ENCODE results near the gene ETS2. TPM values are rescaled to one million over a fixed set of nuclear protein-coding genes. Genes with fewer than 3 reads are reported as not detected.

Gene ETS2
- total and polyA plus RNA-seq, 2 experiments from 2014 or later: 19.5 to 36.8 TPM

- Mint-ChIP-seq H3K27me3 (ENCODE audit: insufficient read depth, low read depth, poor library complexity) (peaks cover 9% of the 10 kb centered on the region), H3K9me3 (peaks cover 3% of the 10 kb centered on the region; the same call in 1 of the 3 replicates), H3K36me3 (ENCODE audit: low read depth) (no peaks in the 10 kb centered on the region; the same call in 2 of the 3 replicates), H3K4me3 (no peak overlapping the region), H3K27ac (no peak overlapping the region), H3K4me1 (peaks cover 8% of the 10 kb centered on the region; the same call in 2 of the 3 replicates)
- Histone ChIP-seq H4K20me1 (replicated peaks; ENCODE audit: insufficient read depth) (no peaks in the 10 kb centered on the region), H3K4me3 (no peak overlapping the region), H3K27me3 (ENCODE audit: insufficient read depth) (no peaks in the 10 kb centered on the region), H3K79me2 (replicated peaks; ENCODE audit: insufficient read depth) (no peaks in the 10 kb centered on the region), H3K36me3 (ENCODE audit: insufficient read depth) (no peaks in the 10 kb centered on the region), H3F3A (replicated peaks; ENCODE audit: low read depth) (no peaks in the 10 kb centered on the region), H3K27ac (ENCODE audit: low read depth) (no peak overlapping the region), H3K4me2 (no peak overlapping the region), H3K9me2 (ENCODE audit: insufficient read depth) (no peaks in the 10 kb centered on the region), H2AFZ (no peak overlapping the region), H3K4me1 (ENCODE audit: insufficient read depth) (no peaks in the 10 kb centered on the region)
- peak; percentile 22 for DNase-seq (ENCODE audit: low spot score)
- peak; percentile 88 for ATAC-seq
- TF ChIP-seq ZNF331 (CRISPR knock-in tag; IDR thresholded peaks at IDR 0.05; ENCODE audit: low read depth) (no peak), ETS1 (IDR thresholded peaks at IDR 0.05) (no peak), REST (IDR thresholded peaks at IDR 0.05; ENCODE audit: unreplicated experiment) (no peak), POLR2AphosphoS5 (IDR thresholded peaks at IDR 0.05; ENCODE audit: low read depth) (no peak), EZH2phosphoT487 (IDR thresholded peaks at IDR 0.05; ENCODE audit: unreplicated experiment) (no peak)
Measured at GRCh38 chr21:38760017-38760761, 45.5 kb upstream of the ETS2 start.

GRCh38 chr21:38760762-38761155, 45.0 kb upstream of the ETS2 start:
- H3K4me1 ChIP-seq (ENCODE audit: insufficient read depth): no peaks in the 10 kb centered on the region
- Mint-ChIP-seq H3K4me1 (peaks cover 5% of the 10 kb centered on the region; the same call in 2 of the 3 replicates), H3K27me3 (ENCODE audit: insufficient read depth, low read depth, poor library complexity) (peaks cover 9% of the 10 kb centered on the region), H3K36me3 (ENCODE audit: low read depth) (no peaks in the 10 kb centered on the region; the same call in 2 of the 3 replicates), H3K9me3 (peaks cover 6% of the 10 kb centered on the region), H3K27ac (no peak overlapping the region), H3K4me3 (no peak overlapping the region)
- H3K79me2 ChIP-seq (replicated peaks; ENCODE audit: insufficient read depth): no peaks in the 10 kb centered on the region
- H3K4me3 ChIP-seq: no peak overlapping the region
- H3K9me2 ChIP-seq (ENCODE audit: insufficient read depth): no peaks in the 10 kb centered on the region
- no peaks in the 10 kb centered on the region for H3F3A ChIP-seq (replicated peaks; ENCODE audit: low read depth)
- DNase-seq (ENCODE audit: low spot score) (no peak), ATAC-seq (no peak)
- H3K27ac ChIP-seq (ENCODE audit: low read depth): no peak overlapping the region
- no peak overlapping the region for H2AFZ ChIP-seq
- no peaks in the 10 kb centered on the region for H3K36me3 ChIP-seq (ENCODE audit: insufficient read depth)
- no peaks in the 10 kb centered on the region for H4K20me1 ChIP-seq (replicated peaks; ENCODE audit: insufficient read depth)
- no peak overlapping the region for H3K4me2 ChIP-seq
- no peaks in the 10 kb centered on the region for H3K27me3 ChIP-seq (ENCODE audit: insufficient read depth)
- no peak for TF ChIP-seq NANOG (IDR thresholded peaks at IDR 0.05; ENCODE audit: borderline replicate concordance)
- no peak for TF ChIP-seq STAT1 (IDR thresholded peaks at IDR 0.05; ENCODE audit: unreplicated experiment)
- TF ChIP-seq REST (IDR thresholded peaks at IDR 0.05; ENCODE audit: unreplicated experiment): no peak
- no peak for TF ChIP-seq JUNB (IDR thresholded peaks at IDR 0.05; ENCODE audit: unreplicated experiment)
- no peak for TF ChIP-seq EZH2 (IDR thresholded peaks at IDR 0.05; ENCODE audit: low read depth, unreplicated experiment)

Data from GM23338 (cell line).